Right lobe of liver (tissue), 4 donors: ENCODE results near the gene PIGQ.

Experiments
- POLR2A ChIP-seq: fragments of 450-650 bp; IDR thresholded peaks from one replicate; pipeline ENCODE4 v1.6.1; 2017; ENCODE audit warnings: antibody characterized with exemption, mild to moderate bottlenecking
- TF ChIP-seq, protein P1 (sequence below), 4 donors: fragments of 200-600 bp in 3 of 4; fragments of 450-650 bp in 1 of 4; IDR thresholded peaks; one replicate each; pipeline versions ENCODE4 v1.5.1 to v1.8.0; 2016 to 2022; ENCODE audit warnings: antibody characterized with exemption in 4 of 4, mild to moderate bottlenecking in 2 of 4
- donor health status: DM: no; HTN: no; CAD: no.
- donor health status: DM: no; HTN: no; CAD: no.
- donor health status: DM: no; HTN: yes; CAD: no.

DNA sequence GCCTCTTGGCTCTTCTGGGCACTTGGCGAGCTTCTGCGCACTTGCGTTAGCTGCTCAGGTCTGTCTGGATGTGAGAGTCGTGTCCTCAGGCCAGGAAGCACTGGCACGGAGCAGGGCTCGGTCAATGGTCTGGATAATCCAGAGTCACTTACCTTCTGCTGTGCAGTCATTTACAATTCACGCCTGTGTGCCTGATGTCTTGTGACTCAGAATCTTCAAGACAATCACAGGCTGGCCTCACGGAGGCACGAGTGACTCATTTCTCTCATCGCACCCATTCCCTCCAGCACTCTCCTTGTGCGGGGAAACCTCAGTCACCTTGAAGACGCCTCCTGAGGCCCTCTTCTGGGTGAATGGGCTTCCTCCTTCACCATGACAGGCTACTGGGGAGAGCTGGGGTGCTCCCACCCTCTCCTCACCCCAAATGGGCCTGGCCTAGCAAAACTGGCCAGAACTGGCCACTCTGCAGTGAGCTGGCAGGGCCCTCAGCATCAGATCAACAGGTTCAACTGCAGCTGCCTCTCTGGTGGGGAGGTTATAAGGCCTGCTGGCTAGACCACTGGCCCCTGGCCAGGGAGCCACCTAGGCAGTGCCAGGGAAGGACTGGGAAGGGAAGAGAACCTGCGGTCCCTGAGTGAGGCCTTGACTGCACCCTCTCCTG, 44.1 kb upstream of the PIGQ start:
- TF ChIP-seq, protein P1, sequence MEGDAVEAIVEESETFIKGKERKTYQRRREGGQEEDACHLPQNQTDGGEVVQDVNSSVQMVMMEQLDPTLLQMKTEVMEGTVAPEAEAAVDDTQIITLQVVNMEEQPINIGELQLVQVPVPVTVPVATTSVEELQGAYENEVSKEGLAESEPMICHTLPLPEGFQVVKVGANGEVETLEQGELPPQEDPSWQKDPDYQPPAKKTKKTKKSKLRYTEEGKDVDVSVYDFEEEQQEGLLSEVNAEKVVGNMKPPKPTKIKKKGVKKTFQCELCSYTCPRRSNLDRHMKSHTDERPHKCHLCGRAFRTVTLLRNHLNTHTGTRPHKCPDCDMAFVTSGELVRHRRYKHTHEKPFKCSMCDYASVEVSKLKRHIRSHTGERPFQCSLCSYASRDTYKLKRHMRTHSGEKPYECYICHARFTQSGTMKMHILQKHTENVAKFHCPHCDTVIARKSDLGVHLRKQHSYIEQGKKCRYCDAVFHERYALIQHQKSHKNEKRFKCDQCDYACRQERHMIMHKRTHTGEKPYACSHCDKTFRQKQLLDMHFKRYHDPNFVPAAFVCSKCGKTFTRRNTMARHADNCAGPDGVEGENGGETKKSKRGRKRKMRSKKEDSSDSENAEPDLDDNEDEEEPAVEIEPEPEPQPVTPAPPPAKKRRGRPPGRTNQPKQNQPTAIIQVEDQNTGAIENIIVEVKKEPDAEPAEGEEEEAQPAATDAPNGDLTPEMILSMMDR (IDR thresholded peaks at IDR 0.05), result no peak
- TF ChIP-seq POLR2A, result no peak
